ENCODE results near the gene RGS19. TPM values are rescaled to one million over a fixed set of nuclear protein-coding genes. Genes with fewer than 3 reads are reported as not detected.

RGS19 gene
- total RNA-seq, 1 experiment from 2014 or later: 17.2 TPM

DNA sequence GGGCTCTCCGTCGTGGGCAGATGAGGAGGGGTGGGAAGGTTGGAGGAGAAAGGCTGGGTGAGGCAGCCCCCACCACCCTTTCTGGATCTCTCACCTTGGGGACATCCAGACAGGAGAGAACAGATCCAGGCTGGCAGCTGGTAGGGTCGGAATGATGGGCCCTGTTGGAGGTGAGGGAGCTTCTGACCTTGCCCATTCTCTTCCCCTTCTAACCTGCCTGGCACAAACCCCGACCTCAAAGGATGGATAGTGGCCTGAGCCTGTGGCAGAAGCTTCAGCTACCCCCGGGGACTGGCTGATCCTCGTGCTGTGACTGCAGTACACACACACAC, 34.1 kb upstream of the RGS19 start:
- H3K36me3 Mint-ChIP-seq (ENCODE audit: insufficient read depth, unreplicated experiment): no peaks in the 10 kb centered on the region
- no peaks in the 10 kb centered on the region for H3K4me1 Mint-ChIP-seq (ENCODE audit: low read depth, unreplicated experiment)
- CTCF ChIA-PET: no interaction called here
- H3K27me3 Mint-ChIP-seq (ENCODE audit: unreplicated experiment): peaks cover 82% of the 10 kb centered on the region
- intact Hi-C loops (cut with micrococcal nuclease; ENCODE audit: unreplicated experiment): no loop called here
- TF ChIP-seq, protein P1, sequence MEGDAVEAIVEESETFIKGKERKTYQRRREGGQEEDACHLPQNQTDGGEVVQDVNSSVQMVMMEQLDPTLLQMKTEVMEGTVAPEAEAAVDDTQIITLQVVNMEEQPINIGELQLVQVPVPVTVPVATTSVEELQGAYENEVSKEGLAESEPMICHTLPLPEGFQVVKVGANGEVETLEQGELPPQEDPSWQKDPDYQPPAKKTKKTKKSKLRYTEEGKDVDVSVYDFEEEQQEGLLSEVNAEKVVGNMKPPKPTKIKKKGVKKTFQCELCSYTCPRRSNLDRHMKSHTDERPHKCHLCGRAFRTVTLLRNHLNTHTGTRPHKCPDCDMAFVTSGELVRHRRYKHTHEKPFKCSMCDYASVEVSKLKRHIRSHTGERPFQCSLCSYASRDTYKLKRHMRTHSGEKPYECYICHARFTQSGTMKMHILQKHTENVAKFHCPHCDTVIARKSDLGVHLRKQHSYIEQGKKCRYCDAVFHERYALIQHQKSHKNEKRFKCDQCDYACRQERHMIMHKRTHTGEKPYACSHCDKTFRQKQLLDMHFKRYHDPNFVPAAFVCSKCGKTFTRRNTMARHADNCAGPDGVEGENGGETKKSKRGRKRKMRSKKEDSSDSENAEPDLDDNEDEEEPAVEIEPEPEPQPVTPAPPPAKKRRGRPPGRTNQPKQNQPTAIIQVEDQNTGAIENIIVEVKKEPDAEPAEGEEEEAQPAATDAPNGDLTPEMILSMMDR (IDR thresholded peaks at IDR 0.05; ENCODE audit: unreplicated experiment): no peak
- DNase-seq: no peak
- H3K27ac Mint-ChIP-seq (ENCODE audit: unreplicated experiment): no peak overlapping the region
- no peak overlapping the region for H3K4me3 Mint-ChIP-seq (ENCODE audit: low read depth, unreplicated experiment)
- no peaks in the 10 kb centered on the region for H3K9me3 Mint-ChIP-seq (ENCODE audit: low read depth, unreplicated experiment)
- BruUV-seq (replicated peaks): no TSS peak

DNA sequence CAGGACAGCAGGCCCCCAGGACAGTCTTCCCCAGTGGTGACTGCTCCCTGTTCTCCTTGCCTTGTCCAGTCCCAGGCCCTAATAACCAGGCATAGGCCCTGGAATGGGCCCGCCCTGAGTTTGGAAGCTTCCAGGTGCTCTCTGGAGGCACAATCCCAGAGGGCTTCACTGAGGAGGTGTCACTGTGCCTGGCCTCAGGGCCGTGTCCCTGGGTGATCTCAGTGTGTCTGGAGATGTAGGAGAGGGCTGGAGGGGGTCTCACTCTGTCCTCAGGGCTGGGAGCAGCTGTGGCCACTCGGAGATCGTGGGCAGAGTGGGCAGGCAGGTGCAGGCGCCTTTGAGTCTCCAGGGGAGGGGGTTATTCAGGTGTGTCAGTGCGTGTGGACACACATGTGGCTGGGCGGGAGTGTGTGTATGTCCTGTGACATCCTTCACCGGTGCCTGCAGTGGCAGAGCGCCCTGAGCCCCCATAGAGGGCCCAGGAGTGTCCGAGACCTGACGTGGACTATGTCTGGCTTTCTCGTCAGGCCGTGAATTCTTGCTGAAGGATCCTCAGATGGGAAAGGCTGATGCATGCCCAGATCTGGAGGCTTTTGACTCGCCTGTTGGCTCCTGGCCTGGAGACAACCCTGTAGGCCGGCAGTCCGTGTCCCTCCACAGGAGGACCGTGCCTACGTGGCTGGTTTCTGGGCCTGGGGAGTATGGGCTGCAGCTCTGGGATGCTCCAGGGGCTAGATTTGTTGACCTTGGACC, 33.5 kb upstream of the RGS19 start:
- no peaks in the 10 kb centered on the region for H3K9me3 Mint-ChIP-seq (ENCODE audit: low read depth, unreplicated experiment)
- no peak overlapping the region for H3K27ac Mint-ChIP-seq (ENCODE audit: unreplicated experiment)
- H3K36me3 Mint-ChIP-seq (ENCODE audit: insufficient read depth, unreplicated experiment): no peaks in the 10 kb centered on the region
- no peak overlapping the region for H3K4me3 Mint-ChIP-seq (ENCODE audit: low read depth, unreplicated experiment)
- intact Hi-C loops (cut with micrococcal nuclease; ENCODE audit: unreplicated experiment): no loop called here
- peaks cover 88% of the 10 kb centered on the region for H3K27me3 Mint-ChIP-seq (ENCODE audit: unreplicated experiment)
- CTCF ChIA-PET: no interaction called here
- TF ChIP-seq, protein P1 (IDR thresholded peaks at IDR 0.05; ENCODE audit: unreplicated experiment): no peak
- H3K4me1 Mint-ChIP-seq (ENCODE audit: low read depth, unreplicated experiment): no peaks in the 10 kb centered on the region
- no peak for DNase-seq
- no TSS peak for BruUV-seq (replicated peaks)

DNA sequence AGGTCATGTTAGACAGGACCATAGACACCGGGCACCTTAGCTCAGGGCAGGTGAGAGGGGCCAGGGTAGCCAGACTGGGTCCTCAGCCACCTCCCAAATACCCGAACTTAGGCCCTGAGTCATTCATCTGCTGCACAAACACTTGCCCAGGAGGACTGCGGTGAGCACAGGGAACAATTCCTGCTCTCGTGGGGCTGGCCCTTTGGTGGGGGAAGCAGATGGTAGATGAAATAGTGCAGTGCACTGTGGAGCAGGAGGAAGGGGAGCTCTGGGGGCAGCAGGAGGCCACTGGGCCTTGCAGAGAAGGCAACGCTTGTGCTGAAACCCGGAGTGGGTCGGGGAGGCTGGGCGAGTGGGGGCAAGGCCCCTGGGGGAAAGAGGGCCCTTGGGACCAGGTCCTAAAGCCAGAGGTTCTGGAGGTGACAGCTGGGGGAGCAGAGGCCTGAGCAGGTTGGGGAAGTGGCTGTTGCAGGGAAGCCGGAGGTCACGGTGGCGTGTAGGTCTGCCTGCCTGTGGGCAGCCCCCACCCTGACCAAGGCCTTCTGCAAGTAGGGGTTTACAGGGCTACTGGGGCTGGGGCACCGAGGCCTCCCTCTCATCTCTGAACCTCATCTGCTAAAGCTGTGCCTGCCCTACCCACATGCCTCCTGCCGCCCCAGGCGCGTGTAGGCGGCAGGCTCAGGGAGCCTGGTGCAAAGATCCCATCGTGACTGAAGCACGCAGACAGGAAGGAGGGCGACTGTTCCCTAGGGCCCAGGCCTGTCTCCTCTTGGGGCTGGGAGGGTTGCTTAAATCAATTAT, 32.7 kb upstream of the RGS19 start:
- no peaks in the 10 kb centered on the region for H3K36me3 Mint-ChIP-seq (ENCODE audit: insufficient read depth, unreplicated experiment)
- no peak overlapping the region for H3K27ac Mint-ChIP-seq (ENCODE audit: unreplicated experiment)
- peak; percentile 7 for DNase-seq
- no peaks in the 10 kb centered on the region for H3K4me1 Mint-ChIP-seq (ENCODE audit: low read depth, unreplicated experiment)
- intact Hi-C loops (cut with micrococcal nuclease; ENCODE audit: unreplicated experiment): no loop called here
- H3K27me3 Mint-ChIP-seq (ENCODE audit: unreplicated experiment): peaks cover 94% of the 10 kb centered on the region
- H3K9me3 Mint-ChIP-seq (ENCODE audit: low read depth, unreplicated experiment): no peaks in the 10 kb centered on the region
- no peak overlapping the region for H3K4me3 Mint-ChIP-seq (ENCODE audit: low read depth, unreplicated experiment)
- CTCF ChIA-PET: interaction anchor here (0.5 kb wide), 1 partner anchor 67 kb away, joined by 3 read pairs; no protein-coding TSS in a partner anchor
- no TSS peak for BruUV-seq (replicated peaks)
- TF ChIP-seq, protein P1 (IDR thresholded peaks at IDR 0.05; ENCODE audit: unreplicated experiment): no peak

DNA sequence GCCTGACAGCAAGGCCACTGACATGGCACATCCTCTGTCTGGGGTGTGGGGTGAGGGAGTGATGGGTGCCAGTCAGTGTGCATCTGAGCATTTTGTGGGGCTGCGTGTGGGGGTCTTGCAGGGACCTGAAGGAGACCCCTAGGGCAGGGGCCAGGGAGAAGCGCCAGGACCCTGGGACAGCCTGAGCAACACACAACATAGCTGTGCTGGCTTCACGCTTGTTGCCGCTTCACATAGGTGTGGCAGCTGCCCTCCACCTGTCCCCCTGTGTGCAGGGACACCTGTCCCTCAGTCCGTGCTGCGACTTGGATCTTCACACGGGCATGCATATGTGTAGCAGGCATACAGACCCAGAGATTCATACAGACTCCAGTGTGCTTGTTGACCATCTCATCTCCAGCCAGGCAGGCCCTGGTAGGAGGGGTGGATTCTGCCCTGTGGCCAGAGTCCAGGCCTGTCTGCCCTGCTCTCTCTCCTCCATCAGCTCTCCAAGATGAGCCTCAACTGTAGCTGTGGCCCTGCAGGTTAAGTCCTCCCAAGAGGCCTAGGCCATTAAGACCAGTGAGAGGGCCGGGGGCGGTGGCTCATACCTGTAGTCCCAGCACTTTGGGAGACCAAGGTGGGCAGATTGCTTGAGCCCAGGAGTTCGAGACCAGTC, 31.2 kb upstream of the RGS19 start:
- Mint-ChIP-seq H3K36me3 (ENCODE audit: insufficient read depth, unreplicated experiment) (peaks cover 5% of the 10 kb centered on the region), H3K4me3 (ENCODE audit: low read depth, unreplicated experiment) (no peak overlapping the region), H3K9me3 (ENCODE audit: low read depth, unreplicated experiment) (no peaks in the 10 kb centered on the region), H3K27ac (ENCODE audit: unreplicated experiment) (no peak overlapping the region), H3K27me3 (ENCODE audit: unreplicated experiment) (peaks cover 94% of the 10 kb centered on the region), H3K4me1 (ENCODE audit: low read depth, unreplicated experiment) (no peaks in the 10 kb centered on the region)
- TF ChIP-seq, protein P1 (IDR thresholded peaks at IDR 0.05; ENCODE audit: unreplicated experiment): no peak
- CTCF ChIA-PET: interaction anchor here (0.6 kb wide), 1 partner anchor 504 kb away, joined by 5 read pairs; no protein-coding TSS in a partner anchor
- intact Hi-C loops (cut with micrococcal nuclease; ENCODE audit: unreplicated experiment): no loop called here
- BruUV-seq (replicated peaks): no TSS peak
- no peak for DNase-seq
